Activated T-cell treated with anti-CD3 and anti-CD28 coated beads for 1 hour (primary cell): ENCODE measurements around the gene ARHGDIB.

Experiments used
- DNase-seq: peaks from one replicate; pipeline ENCODE4 v3.0.0-alpha.2; 2020; ENCODE audit warnings: low read depth

Gene ARHGDIB

GRCh38 chr12:14961466-14962152 lies at the start of gene ARHGDIB:
TSS of gene ARHGDIB (minus strand) at chr12:14961601. CDS start at chr12:14950712, 10,889 bp downstream.
- peak; percentile 59 for DNase-seq

DNA sequence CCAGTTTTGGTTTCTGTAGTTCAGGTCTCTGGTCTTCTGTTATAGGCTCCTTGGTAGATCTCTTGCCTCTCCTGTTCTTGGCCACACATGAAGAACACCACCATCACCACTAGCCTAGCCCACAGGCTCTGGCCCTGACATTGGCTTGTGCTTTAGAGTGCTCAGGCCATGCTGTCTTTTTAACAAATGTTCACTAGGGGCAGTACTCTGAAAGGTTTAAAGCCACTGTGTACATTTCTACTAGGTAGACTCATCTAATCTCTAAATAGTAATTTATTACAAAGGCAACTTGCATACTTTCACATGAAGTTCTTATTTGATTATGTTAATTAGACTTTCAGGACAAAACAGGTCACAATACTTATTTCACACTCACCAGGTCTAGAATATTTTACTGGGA lies 49.8 kb upstream of the ARHGDIB start:
- DNase-seq = no peak

DNA sequence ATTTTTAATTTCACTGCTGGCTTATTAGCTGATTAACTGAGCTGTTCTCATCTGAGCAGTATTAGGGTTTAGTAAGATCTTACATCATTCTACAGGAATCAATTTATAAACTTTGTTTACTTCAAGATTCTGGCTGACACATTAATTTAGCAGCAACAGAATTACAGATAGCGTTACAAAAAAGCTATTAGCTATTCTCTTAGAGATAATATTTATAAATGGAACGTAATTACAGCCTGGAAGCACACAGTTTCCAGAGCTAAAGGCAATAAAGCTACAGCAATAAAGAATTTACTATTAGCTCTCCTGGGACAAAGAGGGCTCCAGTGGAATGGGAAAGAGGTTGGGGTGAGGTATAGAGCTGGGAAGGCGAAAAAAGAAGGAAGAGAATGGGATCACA lies 46.1 kb upstream of the ARHGDIB start:
- DNase-seq = no peak

DNA sequence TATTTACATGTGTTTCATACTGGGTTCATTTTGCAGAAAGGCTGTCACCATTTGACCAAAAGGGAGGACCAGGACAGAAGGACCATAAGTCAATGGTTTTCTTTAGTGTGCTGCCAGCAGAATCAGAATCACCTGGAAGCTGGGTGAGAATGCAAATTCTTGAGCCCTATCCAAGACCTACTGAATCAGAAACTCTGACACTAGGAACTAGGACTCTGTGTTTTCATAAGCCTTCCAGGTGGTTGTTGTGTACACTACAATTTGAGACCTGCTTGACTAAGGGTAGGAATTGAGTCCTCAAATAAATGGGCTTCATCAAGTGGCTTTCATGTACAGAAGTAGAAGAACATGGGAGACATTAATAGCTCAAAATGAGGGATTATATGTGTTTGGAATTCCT lies 43.7 kb upstream of the ARHGDIB start:
- no peak for DNase-seq

GRCh38 chr12:15004421-15004820 lies 43.0 kb upstream of the ARHGDIB start:
- no peak for DNase-seq

DNA sequence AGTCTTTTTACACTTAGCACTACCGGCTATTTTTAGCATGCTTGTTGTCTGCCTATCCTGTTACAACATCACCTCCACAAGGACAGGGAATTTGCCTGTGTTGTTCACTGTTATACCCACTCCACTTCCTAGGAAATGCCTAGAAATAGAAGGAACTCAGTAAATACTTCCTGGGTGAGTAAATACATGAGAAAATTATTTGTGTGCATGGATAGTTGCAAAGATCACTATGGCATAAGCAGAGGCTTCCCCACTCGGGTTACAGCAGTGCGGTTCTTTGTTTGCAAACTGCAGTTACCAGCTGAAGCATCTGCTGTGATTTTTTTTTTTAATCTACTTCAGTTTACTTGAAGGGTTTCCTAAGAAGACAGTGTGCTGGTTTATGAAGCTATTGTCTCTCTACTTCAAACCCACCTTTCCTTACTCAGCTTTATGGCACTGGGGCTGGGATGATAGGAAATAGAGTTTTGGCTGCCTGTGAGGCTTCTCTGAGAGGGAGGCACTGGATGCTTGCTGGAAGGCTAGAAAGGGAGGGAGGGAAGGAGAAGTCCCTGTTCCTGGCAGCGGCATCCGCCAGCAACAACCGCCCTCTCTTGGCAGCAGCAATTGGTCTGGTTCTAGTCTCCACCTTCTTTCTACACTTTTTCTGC lies 40.5 kb upstream of the ARHGDIB start:
- DNase-seq = no peak

GRCh38 chr12:15000575-15000974 lies 39.2 kb upstream of the ARHGDIB start:
- no peak for DNase-seq

- DNase-seq = no peak
Measured at GRCh38 chr12:14999695-15000365, 38.4 kb upstream of the ARHGDIB start.

- DNase-seq = no peak
Measured at GRCh38 chr12:14999021-14999694, 37.8 kb upstream of the ARHGDIB start.

GRCh38 chr12:14997998-14998397 lies 36.6 kb upstream of the ARHGDIB start:
- no peak for DNase-seq

GRCh38 chr12:14995583-14996425 lies 34.4 kb upstream of the ARHGDIB start:
- DNase-seq = no peak

DNA sequence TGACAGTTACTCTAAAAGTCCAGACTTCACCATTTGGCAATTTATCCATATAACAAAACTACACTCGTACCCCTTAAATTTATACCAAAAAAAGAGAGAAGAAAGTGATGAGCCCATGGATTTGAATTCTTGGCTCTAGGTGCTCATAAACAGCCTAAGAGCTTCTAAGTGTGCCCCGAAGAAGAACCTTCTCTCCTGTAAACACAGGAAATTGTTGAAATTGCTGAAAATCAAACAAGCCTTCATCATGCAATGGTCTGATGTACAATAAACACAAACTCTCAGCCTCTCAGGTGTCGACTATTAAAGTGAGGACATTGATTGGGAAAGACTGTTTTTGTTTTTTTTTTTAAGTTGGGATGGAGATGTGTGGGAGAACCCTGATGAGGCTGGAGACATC lies 33.2 kb upstream of the ARHGDIB start:
- DNase-seq = no peak

- DNase-seq = no peak
Measured at GRCh38 chr12:14993537-14994266, 32.3 kb upstream of the ARHGDIB start.

GRCh38 chr12:14993117-14993516 lies 31.7 kb upstream of the ARHGDIB start:
- DNase-seq = no peak

GRCh38 chr12:14992673-14993072 lies 31.3 kb upstream of the ARHGDIB start:
- DNase-seq = no peak

DNA sequence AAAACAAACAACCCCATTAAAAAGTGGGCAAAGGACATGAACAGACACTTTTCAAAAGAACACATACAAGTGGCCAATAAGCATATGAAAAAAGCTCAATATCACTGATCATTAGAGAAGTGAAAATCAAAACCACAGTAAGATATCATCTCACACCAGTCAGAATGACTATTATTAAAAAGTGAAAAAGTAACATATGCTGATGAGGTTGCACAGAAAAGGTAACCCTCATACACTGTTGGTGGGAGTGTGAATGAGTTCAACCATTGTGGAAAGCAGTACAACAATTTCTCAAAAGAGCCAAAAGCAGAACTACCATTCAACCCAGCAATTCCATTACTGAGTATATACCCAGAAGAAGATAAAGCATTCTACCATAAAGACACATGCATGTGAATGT lies 29.7 kb upstream of the ARHGDIB start:
- no peak for DNase-seq

DNA sequence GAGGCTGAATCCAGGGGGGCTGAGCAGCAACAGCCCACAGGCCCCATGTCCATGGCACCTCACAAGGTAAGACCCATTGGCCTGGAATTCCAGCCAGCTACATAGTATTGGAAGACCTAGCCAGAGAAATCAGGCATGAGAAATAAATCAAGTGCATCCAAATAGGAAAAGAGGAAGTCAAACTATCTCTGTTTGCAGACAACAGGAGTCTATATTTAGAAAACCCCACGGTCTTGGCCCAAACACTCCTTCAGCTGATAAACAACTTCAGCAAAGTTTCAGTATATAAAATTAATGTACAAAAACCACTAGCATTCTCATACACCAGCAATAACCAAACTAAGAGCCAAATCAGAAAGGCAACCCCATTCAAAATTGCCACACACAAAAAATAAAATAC lies 28.4 kb upstream of the ARHGDIB start:
- no peak for DNase-seq

DNA sequence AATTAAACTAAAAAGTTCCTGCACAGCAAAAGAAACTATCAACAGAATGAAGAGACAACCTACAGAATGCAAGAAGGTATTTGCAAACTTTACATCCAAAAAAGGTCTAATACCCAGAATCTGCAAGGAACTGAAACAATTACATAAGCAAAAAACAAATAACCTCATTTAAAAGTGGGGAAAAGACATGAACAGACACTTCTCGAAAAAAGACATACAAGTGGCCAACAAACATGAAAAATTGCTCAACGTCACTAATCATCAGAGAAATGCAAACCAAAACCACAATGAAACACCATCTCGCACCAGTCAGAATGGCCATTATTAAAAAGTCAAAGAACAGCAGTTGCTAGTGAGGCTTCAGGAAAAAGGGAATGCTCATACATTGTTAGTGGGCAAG lies 26.6 kb upstream of the ARHGDIB start:
- no peak for DNase-seq

DNA sequence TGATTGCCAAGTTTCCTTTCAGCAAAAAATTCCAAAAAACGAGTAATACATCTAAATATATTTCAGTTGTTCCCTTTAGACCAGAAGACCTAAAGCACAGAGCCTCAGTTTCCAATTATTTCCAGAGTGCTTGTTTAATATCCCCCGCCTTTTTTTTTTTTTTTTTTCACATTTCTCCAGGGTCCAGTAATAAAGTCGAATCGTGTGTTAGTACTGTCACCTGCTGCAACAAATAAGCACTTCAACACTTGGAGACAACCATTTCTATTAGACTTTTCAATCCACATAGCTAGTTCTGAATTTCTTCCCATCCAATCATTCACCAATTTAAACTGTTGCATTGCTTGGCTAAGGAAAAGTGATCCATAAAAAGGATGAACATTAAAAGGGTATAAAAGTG lies 25.0 kb upstream of the ARHGDIB start:
- DNase-seq = no peak

DNA sequence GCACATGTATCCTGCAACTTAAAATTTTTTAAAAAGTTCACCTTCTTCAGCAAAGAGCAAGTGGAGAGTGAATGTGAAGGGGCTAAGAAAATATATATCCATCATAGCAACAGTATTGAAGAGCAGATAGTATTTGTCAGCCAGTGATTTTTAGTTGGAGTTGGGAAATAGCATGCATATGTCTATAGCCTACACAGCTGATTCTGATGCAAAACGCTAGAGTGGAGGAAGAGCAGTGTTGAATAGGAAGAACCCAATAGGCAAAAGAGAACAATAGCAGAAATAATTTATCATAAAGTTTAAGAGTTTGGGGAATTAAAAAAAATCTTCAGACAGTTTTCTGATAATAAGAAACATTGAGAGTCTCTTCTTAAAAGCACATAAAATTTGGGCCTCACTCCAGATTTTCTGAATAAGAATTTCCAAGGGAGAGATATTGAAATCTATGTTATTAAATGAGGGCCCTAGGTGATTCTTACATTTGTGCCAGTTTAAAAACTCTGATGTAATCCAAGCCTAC lies 23.4 kb upstream of the ARHGDIB start:
- no peak for DNase-seq

GRCh38 chr12:14984036-14984435 lies 22.6 kb upstream of the ARHGDIB start:
- DNase-seq = no peak
